ENCODE results near the gene RBKS. TPM values are rescaled to one million over a fixed set of nuclear protein-coding genes. Genes with fewer than 3 reads are reported as not detected.

RBKS gene
- total and polyA plus RNA-seq, 12 donors = 0.88 to 9.1 (median 5.0) TPM

DNA sequence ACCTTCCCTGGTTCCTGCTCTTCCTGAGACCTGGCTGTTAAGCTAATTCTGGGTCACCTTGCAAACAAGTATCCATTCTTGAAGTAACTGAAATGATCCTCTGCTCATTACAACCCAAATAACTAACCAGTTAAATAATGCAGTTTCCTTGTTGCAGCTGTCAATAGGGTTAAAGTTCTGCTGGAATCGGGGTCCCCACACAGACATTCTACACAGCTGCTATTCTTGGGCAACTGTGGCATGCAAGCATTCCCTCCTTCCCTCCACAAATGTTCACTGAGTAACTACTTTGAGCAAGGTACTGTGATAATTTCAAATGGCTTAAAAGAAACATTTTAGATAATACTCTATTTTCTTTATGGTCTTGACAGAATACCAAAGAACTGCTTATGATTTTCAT is 17.1 kb downstream of the RBKS start:
- WGBS, 2 donors = 75 to 89% methylated on average over 1 of the region's 1 CpG
- Histone ChIP-seq H3K27me3 (no peaks in the 10 kb centered on the region), H3K36me3 (no peaks in the 10 kb centered on the region), H3K9me3 (peaks cover 0 to 15% (median 0%) of the 10 kb centered on the region in 11 donors), H3K4me3 (no peak overlapping the region), H3K27ac (no peak overlapping the region), H3K4me1 (no peaks in the 10 kb centered on the region)
- ATAC-seq = no peak
- no peak for DNase-seq
- TF ChIP-seq, protein P1, sequence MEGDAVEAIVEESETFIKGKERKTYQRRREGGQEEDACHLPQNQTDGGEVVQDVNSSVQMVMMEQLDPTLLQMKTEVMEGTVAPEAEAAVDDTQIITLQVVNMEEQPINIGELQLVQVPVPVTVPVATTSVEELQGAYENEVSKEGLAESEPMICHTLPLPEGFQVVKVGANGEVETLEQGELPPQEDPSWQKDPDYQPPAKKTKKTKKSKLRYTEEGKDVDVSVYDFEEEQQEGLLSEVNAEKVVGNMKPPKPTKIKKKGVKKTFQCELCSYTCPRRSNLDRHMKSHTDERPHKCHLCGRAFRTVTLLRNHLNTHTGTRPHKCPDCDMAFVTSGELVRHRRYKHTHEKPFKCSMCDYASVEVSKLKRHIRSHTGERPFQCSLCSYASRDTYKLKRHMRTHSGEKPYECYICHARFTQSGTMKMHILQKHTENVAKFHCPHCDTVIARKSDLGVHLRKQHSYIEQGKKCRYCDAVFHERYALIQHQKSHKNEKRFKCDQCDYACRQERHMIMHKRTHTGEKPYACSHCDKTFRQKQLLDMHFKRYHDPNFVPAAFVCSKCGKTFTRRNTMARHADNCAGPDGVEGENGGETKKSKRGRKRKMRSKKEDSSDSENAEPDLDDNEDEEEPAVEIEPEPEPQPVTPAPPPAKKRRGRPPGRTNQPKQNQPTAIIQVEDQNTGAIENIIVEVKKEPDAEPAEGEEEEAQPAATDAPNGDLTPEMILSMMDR (IDR thresholded peaks at IDR 0.05) = no peak
- intact Hi-C loops (cut with DNase I) = no loop called here

GRCh38 chr2:27871802-27872201 is 18.4 kb downstream of the RBKS start:
- no peak overlapping the region for H3K27ac ChIP-seq
- H3K4me3 ChIP-seq = no peak overlapping the region
- peaks cover 0 to 13% (median 0%) of the 10 kb centered on the region in 11 donors for H3K9me3 ChIP-seq
- H3K4me1 ChIP-seq = no peaks in the 10 kb centered on the region
- 96 to 98% methylated on average over 3 of the region's 3 CpGs for WGBS, 2 donors
- TF ChIP-seq, protein P1 (IDR thresholded peaks at IDR 0.05) = no peak
- no peaks in the 10 kb centered on the region for H3K36me3 ChIP-seq
- DNase-seq = no peak
- intact Hi-C loops (cut with DNase I) = no loop called here
- H3K27me3 ChIP-seq = no peaks in the 10 kb centered on the region
- ATAC-seq = no peak

DNA sequence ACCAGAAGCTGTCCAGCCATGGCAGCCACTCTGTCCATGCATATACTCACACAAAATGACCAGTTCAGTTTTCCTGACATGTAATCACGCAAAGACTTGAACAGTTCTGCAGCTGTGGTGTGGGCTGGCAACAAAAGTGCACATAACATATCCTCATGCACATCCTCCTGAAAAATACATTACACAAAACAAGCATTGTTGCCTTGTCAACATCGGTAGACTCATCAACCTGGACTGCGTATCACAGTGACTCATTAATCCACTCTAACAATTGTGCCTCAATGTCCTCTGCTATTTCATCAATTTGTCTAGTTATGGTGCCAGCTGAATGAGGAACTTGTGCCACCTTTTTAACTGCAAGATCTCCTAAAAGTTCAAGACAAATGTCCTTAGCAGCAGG is 19.5 kb downstream of the RBKS start:
- TF ChIP-seq, protein P1 (IDR thresholded peaks at IDR 0.05) = no peak
- no peaks in the 10 kb centered on the region for H3K4me1 ChIP-seq
- 95% methylated on average over 3 of the region's 3 CpGs for WGBS, 2 donors
- H3K27me3 ChIP-seq = no peaks in the 10 kb centered on the region
- DNase-seq (no peak), ATAC-seq (no peak)
- H3K4me3 ChIP-seq = no peak overlapping the region
- H3K27ac ChIP-seq = no peak overlapping the region
- no peaks in the 10 kb centered on the region for H3K36me3 ChIP-seq
- intact Hi-C loops (cut with DNase I) = no loop called here
- H3K9me3 ChIP-seq = peaks cover 0 to 2% (median 0%) of the 10 kb centered on the region in 11 donors

- intact Hi-C loops (cut with DNase I) = no loop called here
- DNase-seq (no peak), ATAC-seq (no peak)
- no peaks in the 10 kb centered on the region for H3K27me3 ChIP-seq
- WGBS, 2 donors = 90 to 93% methylated on average over 6 of the region's 6 CpGs
- no peaks in the 10 kb centered on the region for H3K4me1 ChIP-seq
- no peaks in the 10 kb centered on the region for H3K36me3 ChIP-seq
- no peaks in the 10 kb centered on the region for H3K9me3 ChIP-seq
- no peak overlapping the region for H3K4me3 ChIP-seq
- TF ChIP-seq, protein P1 (IDR thresholded peaks at IDR 0.05) = no peak
- no peak overlapping the region for H3K27ac ChIP-seq
Observed at GRCh38 chr2:27869763-27870162, 20.4 kb downstream of the RBKS start.

Measured in heart right ventricle (tissue), 16 donors.